ENCODE data around the gene NEO1. TPM values are rescaled to one million over a fixed set of nuclear protein-coding genes. Genes with fewer than 3 reads are reported as not detected.

The NEO1 gene
- total RNA-seq, 1 donor from 2014 or later = 24.9 TPM

GRCh38 chr15:73053398-73053723 is 1.1 kb downstream of the NEO1 start:
- H3K36me3 Mint-ChIP-seq (ENCODE audit: unreplicated experiment) = no peaks in the 10 kb centered on the region
- H3K27ac Mint-ChIP-seq (ENCODE audit: unreplicated experiment) = peak overlapping the region; percentile 57
- no peak for TF ChIP-seq CTCF (IDR thresholded peaks at IDR 0.05)
- no peaks in the 10 kb centered on the region for H3K9me3 Mint-ChIP-seq (ENCODE audit: unreplicated experiment)
- peaks cover 8% of the 10 kb centered on the region for H3K4me1 Mint-ChIP-seq (ENCODE audit: unreplicated experiment)
- DNase-seq (ENCODE audit: extremely low spot score, unreplicated experiment) = no peak
- peak overlapping the region; percentile 80 for H3K4me3 Mint-ChIP-seq (ENCODE audit: unreplicated experiment)
- H3K27me3 Mint-ChIP-seq (ENCODE audit: unreplicated experiment) = peaks cover 22% of the 10 kb centered on the region

GRCh38 chr15:73054417-73054953 is 2.2 kb downstream of the NEO1 start:
- no peak for TF ChIP-seq CTCF (IDR thresholded peaks at IDR 0.05)
- no peak for DNase-seq (ENCODE audit: extremely low spot score, unreplicated experiment)
- no peaks in the 10 kb centered on the region for H3K36me3 Mint-ChIP-seq (ENCODE audit: unreplicated experiment)
- H3K9me3 Mint-ChIP-seq (ENCODE audit: unreplicated experiment) = no peaks in the 10 kb centered on the region
- H3K27me3 Mint-ChIP-seq (ENCODE audit: unreplicated experiment) = peaks cover 21% of the 10 kb centered on the region
- no peak overlapping the region for H3K4me3 Mint-ChIP-seq (ENCODE audit: unreplicated experiment)
- peaks cover 8% of the 10 kb centered on the region for H3K4me1 Mint-ChIP-seq (ENCODE audit: unreplicated experiment)
- no peak overlapping the region for H3K27ac Mint-ChIP-seq (ENCODE audit: unreplicated experiment)

GRCh38 chr15:73056460-73056859 is 4.2 kb downstream of the NEO1 start:
- Mint-ChIP-seq H3K27me3 (ENCODE audit: unreplicated experiment) (peaks cover 19% of the 10 kb centered on the region), H3K9me3 (ENCODE audit: unreplicated experiment) (no peaks in the 10 kb centered on the region), H3K4me1 (ENCODE audit: unreplicated experiment) (peaks cover 8% of the 10 kb centered on the region), H3K27ac (ENCODE audit: unreplicated experiment) (no peak overlapping the region), H3K36me3 (ENCODE audit: unreplicated experiment) (no peaks in the 10 kb centered on the region), H3K4me3 (ENCODE audit: unreplicated experiment) (no peak overlapping the region)
- TF ChIP-seq CTCF (IDR thresholded peaks at IDR 0.05) = no peak
- DNase-seq (ENCODE audit: extremely low spot score, unreplicated experiment) = no peak

GRCh38 chr15:73058437-73058836 is 6.2 kb downstream of the NEO1 start:
- Mint-ChIP-seq H3K27me3 (ENCODE audit: unreplicated experiment) (peaks cover 30% of the 10 kb centered on the region), H3K27ac (ENCODE audit: unreplicated experiment) (no peak overlapping the region), H3K36me3 (ENCODE audit: unreplicated experiment) (no peaks in the 10 kb centered on the region), H3K9me3 (ENCODE audit: unreplicated experiment) (no peaks in the 10 kb centered on the region), H3K4me3 (ENCODE audit: unreplicated experiment) (no peak overlapping the region), H3K4me1 (ENCODE audit: unreplicated experiment) (peaks cover 3% of the 10 kb centered on the region)
- TF ChIP-seq CTCF (IDR thresholded peaks at IDR 0.05) = no peak
- no peak for DNase-seq (ENCODE audit: extremely low spot score, unreplicated experiment)

- no peaks in the 10 kb centered on the region for H3K9me3 Mint-ChIP-seq (ENCODE audit: unreplicated experiment)
- peaks cover 37% of the 10 kb centered on the region for H3K27me3 Mint-ChIP-seq (ENCODE audit: unreplicated experiment)
- no peak for TF ChIP-seq CTCF (IDR thresholded peaks at IDR 0.05)
Observed at GRCh38 chr15:73065114-73065513, 12.9 kb downstream of the NEO1 start.

More at GRCh38 chr15:73065114-73065513, 12.9 kb downstream of the NEO1 start:
- H3K4me3 Mint-ChIP-seq (ENCODE audit: unreplicated experiment) = no peak overlapping the region
- H3K36me3 Mint-ChIP-seq (ENCODE audit: unreplicated experiment) = no peaks in the 10 kb centered on the region
- DNase-seq (ENCODE audit: extremely low spot score, unreplicated experiment) = no peak
- no peak overlapping the region for H3K27ac Mint-ChIP-seq (ENCODE audit: unreplicated experiment)
- H3K4me1 Mint-ChIP-seq (ENCODE audit: unreplicated experiment) = no peaks in the 10 kb centered on the region
